HG03442 (cell line): ENCODE measurements around the gene ZNF689.
A peak's percentile ranks its signal among the peaks of the same experiment; 100 is the strongest.
"Not testable (repeated sequence)": the region's sequence is repeated elsewhere in the genome, so short reads cannot be mapped to it uniquely, and the experiment has no call there.

ENCODE experiments used
- ATAC-seq: cut with Tn5 transposase; IDR thresholded peaks from one replicate; pipeline ENCODE4 v1.9.1; 2021; ENCODE audit warnings: mild to moderate bottlenecking, moderate library complexity; ENCODE audit not compliant: unreplicated experiment

ZNF689 gene

DNA sequence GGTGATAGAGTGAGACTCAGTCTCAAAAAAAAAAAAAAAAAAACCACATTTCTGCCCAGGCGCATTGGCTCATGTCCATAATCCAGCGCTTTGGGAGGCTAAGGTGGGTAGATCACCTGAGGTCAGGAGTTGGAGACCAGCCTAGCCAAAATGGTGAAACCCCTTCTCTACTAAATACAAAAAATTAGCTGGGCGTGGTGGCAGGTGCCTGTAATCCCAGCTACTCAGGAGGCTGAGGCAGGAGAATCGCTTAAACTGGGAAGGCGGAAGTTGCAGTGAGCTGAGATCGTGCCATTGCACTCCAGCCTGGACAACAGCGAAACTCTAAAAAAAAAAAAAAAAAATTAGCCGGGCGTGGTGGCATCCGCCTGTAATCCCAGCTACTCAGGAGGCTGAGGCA lies 26.9 kb upstream of the ZNF689 start:
- ATAC-seq = not testable (repeated sequence)

DNA sequence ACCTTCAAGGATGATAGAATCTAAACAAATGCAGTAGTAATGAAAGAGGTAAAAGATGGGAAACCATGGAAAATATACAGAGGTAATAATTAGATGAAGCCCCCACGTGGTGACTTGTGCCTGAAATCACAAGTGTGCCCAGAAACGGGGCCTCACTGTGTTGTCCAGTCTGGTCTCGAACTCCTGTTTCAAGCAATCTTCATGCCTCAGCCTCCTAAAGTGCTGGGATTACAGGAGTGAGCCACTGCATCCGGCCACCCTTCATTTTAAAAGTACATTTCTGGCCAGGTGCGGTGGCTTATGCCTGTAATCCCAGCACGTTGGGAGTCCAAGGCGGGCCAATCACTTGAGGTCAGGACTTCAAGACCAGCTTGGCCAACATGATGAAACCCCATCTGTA lies 26.4 kb upstream of the ZNF689 start:
- no peak for ATAC-seq

DNA sequence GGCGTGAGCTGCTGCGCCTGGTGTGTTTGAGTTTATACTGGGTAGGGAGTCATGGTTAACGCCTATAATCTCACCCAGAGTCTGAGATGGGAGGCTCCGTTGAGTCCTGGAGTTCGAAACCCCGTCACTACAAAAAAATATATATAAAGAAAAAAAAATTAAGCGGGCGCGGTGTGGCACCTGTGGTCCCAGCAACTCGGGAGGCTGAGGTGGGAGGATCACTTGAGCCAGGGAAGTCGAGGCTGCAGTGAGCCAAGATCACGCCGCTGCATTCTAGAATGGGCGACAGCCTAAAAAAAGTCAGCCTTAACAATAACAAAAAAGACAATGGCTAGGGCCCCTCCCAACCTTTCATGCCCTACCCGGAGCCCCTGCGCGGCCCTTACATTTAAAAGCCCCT lies 23.3 kb upstream of the ZNF689 start:
- no peak for ATAC-seq

DNA sequence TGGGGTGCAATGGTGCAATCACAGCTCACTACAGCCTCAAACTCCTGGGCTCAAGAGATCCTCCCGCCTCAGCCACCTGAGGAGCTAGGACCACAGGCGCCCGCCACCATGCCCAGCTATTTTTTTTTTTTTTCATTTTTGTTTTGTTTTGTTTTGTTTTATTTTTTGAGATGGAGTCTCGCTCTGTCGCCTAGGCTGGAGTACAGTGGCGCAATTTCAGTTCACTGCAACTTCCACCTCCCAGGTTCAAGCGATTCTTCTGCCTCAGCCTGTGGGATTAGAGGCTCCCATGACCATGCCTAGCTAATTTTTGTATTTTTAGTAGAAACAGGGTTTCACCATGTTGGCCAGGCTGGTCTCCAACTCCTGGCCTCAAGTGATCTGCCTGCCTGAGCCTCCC lies 22.3 kb upstream of the ZNF689 start:
- not testable (repeated sequence) for ATAC-seq

DNA sequence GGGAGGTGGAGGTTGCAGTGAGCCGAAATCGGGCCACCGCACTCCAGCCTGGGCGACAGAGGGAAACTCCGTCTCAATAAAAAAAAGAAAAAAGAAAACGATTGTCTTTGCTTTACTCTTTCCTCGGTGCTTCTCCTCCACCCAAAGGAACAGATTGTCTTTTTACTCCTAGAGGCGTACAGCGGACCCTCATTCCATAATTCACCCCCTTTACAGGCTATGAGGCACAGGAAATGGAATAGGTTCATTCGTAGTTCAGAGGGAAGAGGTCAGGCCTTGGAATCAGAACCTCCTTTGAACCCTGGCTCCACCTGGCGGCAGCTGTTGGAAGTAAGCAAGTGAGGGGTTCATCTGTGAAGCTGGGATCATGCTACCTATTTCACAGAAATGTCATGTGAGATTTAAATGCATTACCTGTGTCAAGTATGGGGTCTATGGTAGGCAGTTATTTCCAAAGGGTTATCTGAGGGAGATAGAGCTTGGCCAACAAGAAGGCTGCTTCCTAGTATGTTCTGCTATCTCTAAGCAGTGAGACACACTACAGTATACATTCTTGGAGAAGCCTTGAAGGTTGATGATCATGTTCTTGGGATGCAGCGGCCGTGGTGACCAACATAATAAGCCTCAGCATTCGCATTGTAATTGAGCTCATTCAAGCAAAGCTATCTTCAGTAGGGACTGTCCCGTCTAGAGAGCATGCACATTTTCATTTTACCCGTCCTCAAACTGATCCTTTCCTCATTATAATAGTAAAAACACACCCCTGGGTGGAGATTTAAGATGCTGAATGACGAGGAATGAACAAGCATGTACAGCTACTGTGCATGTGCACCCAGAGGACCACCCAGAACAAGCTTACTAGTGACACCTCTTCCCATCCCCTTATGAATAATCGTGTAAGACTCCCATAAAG lies 18.7 kb upstream of the ZNF689 start:
- no peak for ATAC-seq

DNA sequence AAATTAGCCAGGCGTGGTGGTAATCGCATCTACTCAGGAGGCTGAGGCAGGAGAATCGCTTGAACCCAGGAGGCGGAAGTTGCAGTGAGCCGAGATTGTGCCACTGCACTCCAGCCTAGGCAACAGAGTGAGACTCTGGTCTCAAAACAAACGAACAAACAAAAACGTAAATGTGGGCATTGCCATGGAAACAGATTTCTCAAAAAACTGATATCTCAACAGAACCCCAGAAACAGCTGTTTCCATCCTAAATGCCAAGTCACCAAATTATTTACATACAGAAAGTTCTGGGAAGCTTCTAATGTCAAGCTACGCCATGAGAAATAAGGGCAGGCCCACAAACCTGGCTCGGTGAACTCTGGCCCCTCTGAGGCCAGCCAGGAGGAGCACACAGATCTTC lies 16.0 kb upstream of the ZNF689 start:
- ATAC-seq = no peak

DNA sequence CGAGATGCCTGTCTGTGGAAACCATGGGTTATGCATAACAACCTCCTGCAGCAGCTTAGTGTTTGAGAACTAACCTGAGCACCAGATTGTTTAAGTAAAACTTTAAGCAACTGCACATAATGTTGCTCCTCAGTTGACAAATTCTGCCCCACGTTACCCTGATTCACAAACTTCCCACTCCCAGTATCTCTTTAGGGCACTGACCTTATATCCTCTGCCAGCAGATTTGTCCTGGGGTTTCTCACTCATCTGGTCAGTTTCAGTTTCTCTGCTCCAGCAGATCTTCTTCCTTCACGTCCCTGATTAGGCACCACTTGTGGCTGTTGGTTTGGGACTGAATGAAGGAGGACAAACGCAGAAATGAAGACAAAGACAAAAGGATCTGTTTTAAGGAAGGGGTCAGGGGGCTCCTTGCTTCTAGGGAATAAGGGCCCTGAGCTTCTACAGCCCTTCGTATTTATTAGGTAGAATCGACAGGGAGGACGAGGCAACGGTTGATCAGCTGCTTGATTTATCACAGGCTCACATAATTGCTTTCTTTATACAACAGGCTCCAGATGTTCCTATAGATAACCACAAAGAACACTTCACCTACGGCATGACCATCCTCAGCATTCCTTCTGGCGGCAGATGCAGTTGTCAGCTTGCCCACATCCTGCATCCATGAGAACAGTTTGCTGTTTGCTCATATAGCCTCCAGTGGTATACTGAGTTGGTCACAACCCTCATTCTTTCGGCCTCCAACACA lies 13.5 kb upstream of the ZNF689 start:
- no peak for ATAC-seq

DNA sequence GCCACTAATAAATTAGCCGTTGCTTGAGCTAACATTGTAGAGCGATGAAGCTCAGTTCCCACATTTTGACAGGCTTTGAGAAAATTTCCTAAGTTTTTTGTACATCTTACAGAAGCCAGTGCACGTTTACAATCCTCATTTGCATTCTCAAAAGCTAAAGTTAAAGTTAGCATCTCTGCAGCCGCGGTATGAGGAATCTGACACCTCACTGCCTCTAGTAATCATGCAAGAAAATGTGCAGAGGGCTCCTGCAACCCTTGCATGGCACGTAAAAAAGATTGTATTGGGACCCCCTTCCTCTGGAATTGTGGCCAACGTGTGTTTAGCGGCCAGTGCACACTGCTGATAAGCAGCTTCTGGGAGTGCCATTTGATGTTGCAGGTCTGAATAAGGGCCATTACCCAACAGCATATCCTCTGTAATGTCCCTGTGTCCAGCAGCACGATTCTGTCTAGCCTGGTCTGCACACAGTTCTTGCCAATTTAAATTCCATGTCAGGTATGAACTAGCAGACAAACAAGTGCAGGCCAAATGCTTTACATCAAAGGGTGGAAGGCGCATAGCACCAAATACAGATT lies 12.4 kb upstream of the ZNF689 start:
- no peak for ATAC-seq

DNA sequence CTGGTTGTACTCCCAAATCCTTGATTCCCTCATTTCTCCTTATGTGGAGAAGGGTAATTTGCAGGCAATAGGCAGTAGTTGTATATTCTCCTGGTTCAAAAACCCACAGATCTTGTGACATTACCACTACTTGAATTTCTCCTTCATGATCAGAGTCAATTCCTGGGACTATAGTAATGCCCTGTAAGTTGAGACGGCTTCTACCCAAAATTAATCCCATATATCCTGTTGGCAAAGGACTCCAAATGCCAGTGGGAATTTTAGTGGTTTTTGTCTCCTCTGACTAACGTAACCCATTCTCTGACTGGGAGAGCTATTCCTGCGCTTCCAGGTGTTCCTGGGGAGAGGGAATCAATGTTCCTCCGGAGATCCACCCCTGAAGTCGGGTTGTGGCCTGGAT lies 11.6 kb upstream of the ZNF689 start:
- no peak for ATAC-seq

DNA sequence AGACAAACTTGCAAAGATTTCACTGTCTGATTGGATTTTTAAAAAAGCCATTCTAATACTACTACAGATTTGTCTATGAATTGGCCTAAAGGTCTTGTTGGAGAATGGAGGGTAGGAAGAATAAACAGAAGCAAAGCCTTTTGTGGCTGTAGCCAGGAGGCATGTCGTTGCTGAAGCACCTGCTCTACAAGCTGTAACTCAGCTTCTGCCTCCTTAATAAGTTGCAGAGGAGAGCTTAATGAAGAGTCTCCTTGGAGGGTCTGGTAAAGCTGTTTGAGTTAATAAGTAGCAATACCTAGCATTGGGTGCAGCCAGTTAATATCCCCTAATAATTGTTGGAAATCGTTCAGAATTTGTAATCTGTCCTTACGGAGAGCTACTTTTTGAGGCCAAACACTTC lies 10.0 kb upstream of the ZNF689 start:
- no peak for ATAC-seq

DNA sequence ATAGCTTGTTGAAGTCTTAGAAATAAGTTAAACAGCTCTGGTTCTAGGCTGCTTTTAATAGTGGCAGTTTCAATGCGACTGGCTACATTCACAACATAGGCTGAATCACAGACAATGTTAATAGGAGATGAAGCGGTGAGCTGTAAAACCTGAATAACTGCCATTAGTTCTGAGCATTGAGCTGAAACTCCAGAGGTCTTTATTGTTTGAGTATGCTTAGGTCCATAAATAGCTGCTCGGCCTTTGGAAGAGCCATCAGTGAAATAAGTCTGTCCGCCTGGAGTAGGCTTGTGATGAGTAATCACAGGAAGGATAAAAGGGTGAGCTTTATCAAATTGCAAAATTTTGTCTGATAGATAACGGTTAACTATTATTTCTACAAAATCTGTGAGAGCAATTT lies 9.4 kb upstream of the ZNF689 start:
- no peak for ATAC-seq

DNA sequence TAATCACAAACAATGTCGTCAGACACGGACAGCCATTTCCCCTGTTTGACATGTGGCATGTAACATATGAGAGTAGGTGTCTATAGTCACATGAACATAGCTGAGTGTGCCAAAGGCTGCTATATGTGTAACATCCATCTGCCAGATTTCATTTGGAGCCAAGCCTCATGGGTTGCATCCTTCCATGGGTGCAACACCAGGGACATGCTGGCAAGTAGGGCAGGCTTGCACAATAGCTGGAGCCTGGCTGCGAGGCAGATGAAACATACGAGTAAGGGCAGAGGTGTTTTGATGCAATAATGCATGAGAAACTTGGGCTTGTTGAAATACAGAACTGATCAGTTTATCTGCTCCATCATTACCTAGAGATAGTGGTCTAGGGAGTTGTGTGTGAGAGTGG lies 9.0 kb upstream of the ZNF689 start:
- ATAC-seq = no peak

DNA sequence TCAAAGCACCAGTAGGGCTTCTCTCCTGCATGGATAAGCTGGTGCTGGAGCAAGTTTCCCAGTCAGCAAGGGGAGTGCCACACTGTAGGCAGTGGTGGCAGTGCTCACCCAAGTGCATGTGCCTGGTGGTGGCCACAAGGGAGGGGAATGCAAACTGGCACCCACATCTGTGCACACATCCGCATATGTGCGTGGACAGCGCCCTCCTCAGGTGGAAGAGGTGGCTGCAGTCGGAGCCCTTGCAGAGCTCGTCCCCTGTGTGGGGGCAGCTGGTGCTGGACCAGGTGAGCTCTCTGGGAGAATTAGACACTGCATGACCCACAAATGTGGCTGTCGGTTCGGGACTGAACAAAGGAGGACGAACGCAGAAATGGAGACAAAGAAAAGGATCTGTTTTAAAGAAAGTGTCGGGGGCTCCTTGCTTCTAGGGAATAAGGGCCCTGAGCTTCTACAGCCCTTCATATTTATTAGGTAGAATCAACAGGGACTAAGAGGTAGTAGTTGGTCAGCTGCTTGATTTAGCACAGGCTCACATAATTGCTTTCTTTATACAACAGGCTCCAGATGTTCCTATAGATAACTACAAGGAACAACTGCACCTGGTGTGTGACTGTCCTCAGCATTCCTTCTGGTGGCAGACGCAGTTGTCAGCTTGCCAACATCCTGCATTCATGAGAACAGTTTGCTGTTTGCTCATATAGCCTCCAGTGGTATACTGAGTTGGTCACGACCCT lies 5.3 kb upstream of the ZNF689 start:
- no peak for ATAC-seq

DNA sequence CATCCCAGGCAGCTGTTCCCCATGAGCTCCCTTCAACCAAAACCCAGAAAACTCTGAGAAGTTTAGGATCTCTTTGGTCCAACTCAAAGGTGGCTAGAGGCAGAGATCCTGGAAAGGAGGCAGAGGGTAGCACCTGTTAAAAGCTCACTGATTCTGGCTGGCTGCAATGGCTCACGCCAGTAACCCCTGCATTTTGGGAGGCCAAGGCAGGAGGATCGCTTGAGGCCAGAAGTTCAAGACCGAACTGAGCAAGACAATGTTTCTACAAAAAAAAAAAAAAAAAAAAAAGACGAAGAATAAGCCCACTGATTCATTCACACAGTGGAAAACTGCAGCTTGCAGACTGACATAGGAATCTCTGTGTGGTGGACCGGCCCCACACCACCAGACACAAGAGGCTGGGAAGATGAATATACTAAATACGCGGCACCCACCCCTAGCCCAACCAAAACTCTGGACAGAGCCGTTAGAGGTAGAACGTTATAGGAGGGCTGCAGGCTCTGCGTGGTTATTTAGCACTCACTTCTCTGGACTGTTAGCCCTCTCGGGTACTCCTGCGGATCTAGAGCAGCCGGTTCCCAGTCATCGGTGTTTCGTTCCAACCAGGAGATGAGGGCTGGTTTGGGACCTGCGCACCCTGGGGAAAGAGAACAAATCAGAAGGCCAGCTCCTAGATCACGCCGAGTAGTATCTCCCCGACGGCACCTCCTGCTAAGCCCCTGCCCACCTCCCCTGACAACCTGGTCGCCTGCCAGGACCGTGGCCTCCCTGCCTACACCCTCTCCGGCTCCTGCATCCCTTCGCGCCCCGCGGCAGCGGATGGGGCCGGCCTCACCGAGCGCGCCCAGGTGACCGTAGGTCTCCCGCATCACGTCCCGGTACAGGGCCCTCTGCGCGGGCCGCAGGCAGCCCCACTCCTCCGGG lies 925 bp downstream of the ZNF689 start:
- peak; percentile 20 for ATAC-seq

DNA sequence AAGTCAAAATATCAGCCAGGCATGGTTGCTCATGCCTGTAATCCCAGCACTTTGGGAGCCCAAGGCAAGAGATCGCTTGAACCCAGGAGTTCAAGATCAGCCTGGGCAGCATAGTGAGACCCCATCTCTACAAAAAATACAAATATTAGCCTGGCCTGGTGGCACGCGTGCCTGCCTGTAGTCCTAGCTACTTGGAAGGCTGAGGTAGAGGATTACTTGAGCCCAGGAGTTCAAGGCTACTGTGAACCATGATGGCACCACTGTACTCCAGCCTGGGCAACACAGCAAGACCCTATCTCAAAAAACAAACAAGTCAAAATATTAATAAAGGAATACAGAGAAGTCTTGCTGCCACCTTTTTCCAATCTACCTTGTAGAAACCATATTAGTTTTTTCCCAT lies 4.2 kb downstream of the ZNF689 start:
- ATAC-seq = no peak

DNA sequence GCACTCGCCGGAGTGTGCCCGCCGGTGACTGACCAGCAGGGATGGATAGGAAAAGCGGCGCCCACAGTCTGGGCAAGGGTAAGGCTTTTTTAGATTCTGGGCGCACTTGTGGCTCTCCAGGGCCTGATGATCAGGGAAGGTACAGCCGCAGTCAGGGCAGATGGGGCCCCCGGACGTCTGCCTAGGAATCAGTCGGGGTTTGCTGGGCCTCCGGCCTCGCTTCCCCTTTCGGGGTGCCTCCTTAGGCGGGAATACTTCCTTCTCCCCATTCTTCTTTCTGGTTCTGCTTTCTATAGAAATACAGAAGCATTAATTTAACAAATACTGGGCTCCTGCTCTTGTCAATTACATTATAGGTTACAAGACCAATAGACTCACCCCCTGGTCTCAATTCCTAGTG lies 5.0 kb downstream of the ZNF689 start:
- no peak for ATAC-seq

DNA sequence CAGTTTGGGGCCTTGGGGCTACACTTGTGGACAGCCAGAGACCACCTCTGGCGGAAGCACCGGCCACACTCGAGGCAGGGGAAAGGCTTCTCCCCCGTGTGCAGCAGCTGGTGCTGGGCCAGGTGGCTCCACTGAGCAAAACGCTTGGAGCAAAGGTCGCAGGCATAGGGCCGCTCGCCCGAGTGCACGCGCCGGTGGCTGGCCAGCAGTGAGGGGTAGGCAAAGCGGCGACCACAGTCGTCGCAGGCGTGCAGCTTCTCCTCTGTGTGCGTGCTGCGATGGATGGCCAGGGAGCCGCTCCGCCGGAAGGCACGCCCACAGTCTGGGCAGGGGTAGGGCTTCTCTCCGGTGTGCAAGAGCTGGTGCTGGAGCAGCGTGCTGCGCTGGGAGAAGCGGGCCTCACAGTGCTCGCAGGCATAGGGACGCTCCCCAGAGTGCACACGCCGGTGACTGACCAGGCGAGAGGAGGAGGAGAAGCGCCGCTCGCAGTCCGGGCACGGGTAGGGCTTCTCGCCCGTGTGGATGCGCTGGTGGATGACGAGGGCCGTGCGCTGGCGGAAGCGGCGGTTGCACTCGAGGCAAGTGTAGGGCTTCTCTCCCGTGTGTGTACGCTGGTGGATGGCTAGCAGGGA lies 5.8 kb downstream of the ZNF689 start:
- ATAC-seq = no peak

DNA sequence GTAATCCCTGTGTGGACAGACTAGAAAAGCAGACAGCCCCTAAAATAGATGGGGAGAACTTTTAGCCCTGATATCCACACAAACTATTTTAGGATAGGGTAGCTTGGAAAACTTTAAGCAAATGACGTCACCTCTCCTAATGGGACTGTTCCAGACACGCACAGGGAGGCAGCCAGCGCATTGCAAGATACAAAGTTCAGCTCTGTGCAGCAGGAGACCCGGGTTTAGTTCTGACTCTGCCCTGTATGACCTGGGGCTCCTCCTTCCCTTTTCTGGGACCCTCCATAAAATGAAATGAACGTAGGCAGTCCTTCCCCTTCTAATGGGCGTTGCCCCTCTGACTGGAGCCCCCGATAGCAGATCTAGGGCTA lies 6.3 kb downstream of the ZNF689 start:
- ATAC-seq = no peak

DNA sequence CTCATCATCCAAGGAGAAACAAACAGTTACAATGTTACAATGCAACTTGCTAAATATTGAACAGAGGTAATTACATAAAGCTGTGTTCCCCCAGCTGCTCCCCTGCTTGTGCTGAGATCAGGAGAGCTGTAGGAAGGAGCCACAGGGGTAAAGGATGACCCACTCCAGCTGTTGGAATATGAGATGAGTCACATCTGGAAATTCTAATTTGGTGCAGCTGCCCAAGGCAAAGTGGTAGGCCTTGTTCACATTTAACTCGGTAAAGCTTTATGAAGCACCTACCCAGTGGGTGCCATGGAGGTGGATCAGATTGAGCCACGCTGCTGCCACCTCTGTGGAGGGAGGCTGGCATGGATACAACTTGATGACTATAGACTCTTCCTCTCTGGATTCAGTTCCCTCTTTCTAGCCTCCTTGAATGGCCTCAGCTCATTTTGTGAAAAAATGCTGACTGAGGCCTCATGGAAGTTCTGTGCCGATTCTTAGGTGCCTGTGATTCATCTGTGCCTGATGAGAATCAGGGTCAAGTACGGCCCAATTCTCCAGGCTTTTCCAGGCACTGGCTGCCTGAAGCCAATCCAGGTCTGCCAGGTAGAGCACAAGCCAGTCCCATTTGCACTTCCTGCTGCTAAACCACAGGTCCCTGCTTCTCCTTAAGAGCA lies 7.4 kb downstream of the ZNF689 start:
- no peak for ATAC-seq
